Keratinocyte (primary cell): Measurements from ENCODE around the gene DMXL1.

Source experiments
- CTCF ChIP-seq, 3 experiments: IDR thresholded peaks in 1 of 3; conservative IDR thresholded peaks in 1 of 3; optimal IDR thresholded peaks in 1 of 3; 2 replicates in 2 of 3; 3 replicates in 1 of 3; pipeline versions ENCODE3 to v1.5.1; 2011; ENCODE audit warnings: low read length in 3 of 3, mild to moderate bottlenecking in 3 of 3, moderate library complexity in 2 of 3, control low read depth in 1 of 3, inconsistent platforms in 1 of 3; ENCODE audit not compliant: insufficient read depth in 2 of 3; ENCODE audit errors: extremely low read depth in 1 of 3
- EZH2 ChIP-seq: IDR thresholded peaks from one replicate; pipeline ENCODE4 v1.6.1; 2012; ENCODE audit warnings: inconsistent platforms, mild to moderate bottlenecking, low read length, moderate library complexity

GRCh38 chr5:119263639-119264038 is 192.8 kb downstream of the DMXL1 start:
- TF ChIP-seq EZH2 (no peak), CTCF (optimal IDR thresholded peaks at IDR 0.05 in 1 of 3, IDR thresholded peaks at IDR 0.05 in 1 of 3, conservative IDR thresholded peaks at IDR 0.05 in 1 of 3; ENCODE audit: extremely low read depth in 1 of 3, insufficient read depth in 2 of 3, low read length in 3 of 3) (no peak)
